K562 (cell line): ENCODE data around the gene MAN1B1. TPM values are rescaled to one million over a fixed set of nuclear protein-coding genes. Genes with fewer than 3 reads are reported as not detected.

Experiments
- CBFA2T3 ChIP-seq: fragments of 450-650 bp; IDR thresholded peaks from 2 replicates; pipeline ENCODE4 v1.6.1; 2017
- CREM ChIP-seq: IDR thresholded peaks from 2 replicates; pipeline ENCODE4 v1.6.1; 2014; ENCODE audit warnings: antibody characterized with exemption, low read depth
- E2F4 ChIP-seq: sonication (generic); formaldehyde crosslinking; IDR thresholded peaks from 2 replicates; pipeline ENCODE4 v1.8.0; 2022; ENCODE audit warnings: mild to moderate bottlenecking, low read depth, missing genetic modification reagents
- FOXP1 ChIP-seq: sonication (generic); formaldehyde crosslinking; IDR thresholded peaks from 2 replicates; pipeline ENCODE4 v1.8.0; 2022; ENCODE audit warnings: mild to moderate bottlenecking, missing genetic modification reagents
- GTF2E2 ChIP-seq: fragments of 200-800 bp; sonication (Bioruptor generic); IDR thresholded peaks from 2 replicates; pipeline ENCODE4 v1.6.1; 2016; ENCODE audit warnings: missing genetic modification characterization, missing compliant biosample characterization
- HBP1 ChIP-seq: fragments of 450-650 bp; formaldehyde crosslinking; IDR thresholded peaks from 2 replicates; pipeline ENCODE4 v1.4.0; 2022; ENCODE audit warnings: missing genetic modification characterization
- HDGF ChIP-seq: fragments of 450-650 bp; IDR thresholded peaks from 2 replicates; pipeline ENCODE4 v1.6.1; 2016
- HMGN3 ChIP-seq: IDR thresholded peaks from 2 replicates; pipeline ENCODE4 v1.6.1; 2011; ENCODE audit warnings: borderline replicate concordance, low read depth, mild to moderate bottlenecking, mixed read lengths, low read length; ENCODE audit not compliant: insufficient read length; ENCODE audit errors: extremely low read depth
- KLF13 ChIP-seq: fragments of 450-650 bp; IDR thresholded peaks from 2 replicates; pipeline ENCODE4 v1.6.1; 2016; ENCODE audit warnings: missing genetic modification characterization, low read depth, mild to moderate bottlenecking, missing compliant biosample characterization, moderate library complexity, borderline replicate concordance
- MAFG ChIP-seq: fragments of 450-650 bp; conservative IDR thresholded peaks from 2 replicates; pipeline ENCODE4 v1.6.1; 2016; ENCODE audit warnings: missing genetic modification characterization, missing compliant biosample characterization
- NFIX ChIP-seq: fragments of 250-450 bp; sonication (Bioruptor Pico); IDR thresholded peaks from 2 replicates; pipeline ENCODE4 v1.4.0; 2020; ENCODE audit warnings: low read depth, mild to moderate bottlenecking, moderate library complexity
- PPARD ChIP-seq: fragments of 250-450 bp; sonication (Bioruptor Pico); IDR thresholded peaks from 2 replicates; pipeline ENCODE4 v1.8.0; 2022; ENCODE audit warnings: inconsistent platforms, mild to moderate bottlenecking, moderate library complexity
- PRMT5 ChIP-seq: sonication (generic); formaldehyde crosslinking; IDR thresholded peaks from 2 replicates; pipeline ENCODE4 v1.5.0; 2020; ENCODE audit warnings: missing genetic modification reagents
- PURB ChIP-seq: sonication (generic); formaldehyde crosslinking; IDR thresholded peaks from 2 replicates; pipeline ENCODE4 v1.9.0; 2021; ENCODE audit warnings: low read depth, mild to moderate bottlenecking, missing genetic modification reagents
- RBM39 ChIP-seq: fragments of 200-400 bp; formaldehyde crosslinking; optimal IDR thresholded peaks from 2 replicates; pipeline ENCODE3; 2018; ENCODE audit warnings: low read depth, low read length
- SMAD3 ChIP-seq: fragments of 450-650 bp; formaldehyde crosslinking; conservative IDR thresholded peaks from 2 replicates; pipeline ENCODE4 v1.4.0; 2020; ENCODE audit warnings: mild to moderate bottlenecking
- STAG1 ChIP-seq: sonication (generic); formaldehyde crosslinking; IDR thresholded peaks from 2 replicates; pipeline ENCODE4 v1.5.0; 2020; ENCODE audit warnings: missing genetic modification reagents, borderline replicate concordance
- TARDBP ChIP-seq: fragments of 450-650 bp; IDR thresholded peaks from 2 replicates; pipeline ENCODE4 v1.6.1; 2016
- TRIM24 ChIP-seq, 2 experiments: fragments of 450-650 bp; IDR thresholded peaks; 2 replicates each; pipeline ENCODE4 v1.6.1; 2016
- USF1 ChIP-seq: sonication (generic); formaldehyde crosslinking; IDR thresholded peaks from 2 replicates; pipeline ENCODE4 v1.9.0; 2022; ENCODE audit warnings: mild to moderate bottlenecking, missing genetic modification reagents
- ZBTB9 ChIP-seq: fragments of 450-650 bp; formaldehyde crosslinking; IDR thresholded peaks from 2 replicates; pipeline ENCODE4 v1.4.0; 2020; ENCODE audit warnings: mild to moderate bottlenecking, moderate library complexity
- ZNF134 ChIP-seq: fragments of 250-450 bp; sonication (Bioruptor Pico); conservative IDR thresholded peaks from 2 replicates; pipeline ENCODE4 v1.4.0; 2020
- ZNF354B ChIP-seq: fragments of 250-450 bp; sonication (Bioruptor Pico); IDR thresholded peaks from 2 replicates; pipeline ENCODE4 v1.4.0; 2020
- ZNF695 ChIP-seq: fragments of 450-650 bp; formaldehyde crosslinking; IDR thresholded peaks from 2 replicates; pipeline ENCODE4 v1.4.0; 2020; ENCODE audit warnings: mild to moderate bottlenecking, moderate library complexity
- ZNF707 ChIP-seq: fragments of 250-450 bp; sonication (Bioruptor Pico); conservative IDR thresholded peaks from 2 replicates; pipeline ENCODE4 v1.8.0; 2022; ENCODE audit warnings: inconsistent platforms, mild to moderate bottlenecking, moderate library complexity
- ZNF77 ChIP-seq: fragments of 250-450 bp; sonication (Bioruptor Pico); IDR thresholded peaks from 2 replicates; pipeline ENCODE4 v1.5.0; 2020
- polyA plus RNA-seq, 8 experiments: library from polyadenylated mRNA; depleted of rRNA in 4 of 8; stranded (reverse) in 5 of 8; unstranded in 3 of 8; fragments of >200 nt; fragmentation: Nextera tagmentation in 2 of 8; fragmentation: Illumina TruSeq in 1 of 8; extraction: Ambion mirVana in 2 of 8; extraction: Trizol in 1 of 8; gene quantifications; 2 replicates each; pipeline versions ENCODE4 v1.2.1 to v1.2.3, GENCODE V29; 2011 to 2014; ENCODE audit warnings: inconsistent platforms in 1 of 8, missing spikeins in 1 of 8
- total RNA-seq, 7 experiments: library from RNA; depleted of rRNA in 6 of 7; stranded (reverse); fragments of >200 nt in 6 of 7; fragmentation: Illumina TruSeq in 2 of 7; extraction: Trizol in 2 of 7; gene quantifications; 2 replicates each; pipeline versions ENCODE4 v1.2.1 to v1.2.3, GENCODE V29; 2011 to 2021; ENCODE audit warnings: low replicate concordance in 1 of 7

MAN1B1 gene
- total and polyA plus RNA-seq, 9 of the 15 experiments (the other 6 are each of a cell fraction or from before 2014, with no cell fraction given) = 0.55 to 36.6 (median 27.3) TPM

- TF ChIP-seq HMGN3 = no peak
- TF ChIP-seq ZNF77 (CRISPR knock-in tag) = peak; percentile 82; the same call in 1 of the 2 replicates
- TF ChIP-seq HDGF = no peak
- TF ChIP-seq GTF2E2 (tag) = peak; percentile 81
- peak; percentile 95 for TF ChIP-seq KLF13 (tag)
- no peak for TF ChIP-seq PURB
- no peak for TF ChIP-seq USF1
- TF ChIP-seq ZNF354B (CRISPR knock-in tag) = peak; percentile 97
- no peak for TF ChIP-seq STAG1 (CRISPR knock-in tag)
- peak; percentile 99 for TF ChIP-seq HBP1 (CRISPR knock-in tag)
- TF ChIP-seq CREM = no peak
- TF ChIP-seq FOXP1 (CRISPR knock-in tag) = no peak
- TF ChIP-seq MAFG (tag) = peak; percentile 82
- TF ChIP-seq RBM39 = no peak
- TF ChIP-seq ZNF695 (CRISPR knock-in tag) = peak; percentile 94
- TF ChIP-seq SMAD3 (CRISPR knock-in tag) = peak; percentile 99
- no peak for TF ChIP-seq PRMT5 (CRISPR knock-in tag)
- TF ChIP-seq TRIM24 (IDR thresholded peaks at IDR 0.05) = no peak
- peak; percentile 92 for TF ChIP-seq PPARD
- peak; percentile 89 for TF ChIP-seq ZNF707 (CRISPR knock-in tag)
- TF ChIP-seq ZNF134 (CRISPR knock-in tag) = peak; percentile 94
- TF ChIP-seq ZBTB9 (CRISPR knock-in tag) = peak; percentile 99
- peak; percentile 70 for TF ChIP-seq NFIX (CRISPR knock-in tag)
- no peak for TF ChIP-seq TARDBP
- no peak for TF ChIP-seq CBFA2T3
- no peak for TF ChIP-seq E2F4 (CRISPR knock-in tag)
Observed at GRCh38 chr9:137074657-137075274, 12.0 kb upstream of the MAN1B1 start (continued).
